HepG2 (cell line): ENCODE data around the gene SYS1. TPM values are rescaled to one million over a fixed set of nuclear protein-coding genes. Genes with fewer than 3 reads are reported as not detected.

ENCODE experiments used
- MYNN ChIP-seq: sonication (generic); formaldehyde crosslinking; IDR thresholded peaks from 2 replicates; pipeline ENCODE4 v1.4.0; 2020; ENCODE audit warnings: mild to moderate bottlenecking, low read depth, missing genetic modification reagents
- PHB2 ChIP-seq: fragments of 450-650 bp; IDR thresholded peaks from 2 replicates; pipeline ENCODE4 v1.6.1; 2018; ENCODE audit not compliant: partially characterized antibody
- THAP11 ChIP-seq: IDR thresholded peaks from 2 replicates; pipeline ENCODE4 v1.6.1; 2016; ENCODE audit warnings: missing biosample characterization, missing genetic modification reagents
- ZFP37 ChIP-seq: sonication (generic); formaldehyde crosslinking; IDR thresholded peaks from 2 replicates; pipeline ENCODE4 v1.4.0; 2020; ENCODE audit warnings: missing genetic modification reagents, borderline replicate concordance
- ZFP90 ChIP-seq: sonication (generic); formaldehyde crosslinking; IDR thresholded peaks from 2 replicates; pipeline ENCODE4 v1.8.0; 2022; ENCODE audit warnings: missing genetic modification reagents, mild to moderate bottlenecking, inconsistent platforms, borderline replicate concordance
- ZNF260 ChIP-seq: sonication (generic); formaldehyde crosslinking; IDR thresholded peaks from 2 replicates; pipeline ENCODE4 v1.4.0; 2020; ENCODE audit warnings: missing genetic modification reagents, low read depth, mild to moderate bottlenecking, borderline replicate concordance
- ZNF431 ChIP-seq: sonication (generic); formaldehyde crosslinking; IDR thresholded peaks from 2 replicates; pipeline ENCODE4 v1.9.0; 2022; ENCODE audit warnings: missing genetic modification reagents, low read depth, mild to moderate bottlenecking, borderline replicate concordance
- ZNF552 ChIP-seq: sonication (generic); formaldehyde crosslinking; IDR thresholded peaks from 2 replicates; pipeline ENCODE4 v1.9.0; 2022; ENCODE audit warnings: missing genetic modification reagents, mild to moderate bottlenecking, borderline replicate concordance
- ZNF569 ChIP-seq: sonication (generic); formaldehyde crosslinking; IDR thresholded peaks from 2 replicates; pipeline ENCODE4 v1.5.0; 2020; ENCODE audit warnings: mild to moderate bottlenecking, missing genetic modification reagents, moderate library complexity, borderline replicate concordance
- ZNF75D ChIP-seq: sonication (generic); formaldehyde crosslinking; IDR thresholded peaks from 2 replicates; pipeline ENCODE4 v1.8.1; 2023; ENCODE audit warnings: missing genetic modification reagents, mild to moderate bottlenecking, borderline replicate concordance
- ZSCAN9 ChIP-seq: IDR thresholded peaks from 2 replicates; pipeline ENCODE4 v1.6.1; 2016; ENCODE audit warnings: borderline replicate concordance
- polyA plus RNA-seq, 8 experiments: library from polyadenylated mRNA; depleted of rRNA in 3 of 8; stranded (reverse) in 7 of 8; unstranded in 1 of 8; fragments of >200 nt; fragmentation: Illumina TruSeq in 4 of 8; extraction: Trizol in 4 of 8; gene quantifications; 2 replicates each; pipeline versions ENCODE4 v1.2.1 to v1.2.3, GENCODE V29; 2011 to 2016; ENCODE audit warnings: low read depth in 4 of 8, missing spikeins in 1 of 8, mixed read lengths in 1 of 8; ENCODE audit not compliant: insufficient read depth in 1 of 8
- total RNA-seq, 5 experiments: library from RNA; depleted of rRNA; stranded (reverse); fragments of >200 nt; fragmentation: Illumina TruSeq; extraction: Trizol; gene quantifications; 2 replicates each; pipeline ENCODE4 v1.2.3, GENCODE V29; 2016; ENCODE audit warnings: low read depth in 1 of 5
- TF ChIP-seq, protein P1 (sequence below): sonication (generic); formaldehyde crosslinking; IDR thresholded peaks from 2 replicates; pipeline ENCODE4 v1.4.0; 2020; ENCODE audit warnings: mild to moderate bottlenecking, missing genetic modification reagents
- TF ChIP-seq, protein P2 (sequence below): sonication (generic); formaldehyde crosslinking; IDR thresholded peaks from 2 replicates; pipeline ENCODE4 v1.5.0; 2020; ENCODE audit warnings: missing genetic modification reagents, mild to moderate bottlenecking, borderline replicate concordance
- TF ChIP-seq, protein P3 (sequence below): sonication (generic); IDR thresholded peaks from 2 replicates; pipeline ENCODE4 v1.6.1; 2016; ENCODE audit warnings: low read depth, borderline replicate concordance

The SYS1 gene
- total and polyA plus RNA-seq, 2 of the 13 experiments (the other 11 are each of a cell fraction or from before 2014, with no cell fraction given), result 38.3 to 65.6 TPM

DNA sequence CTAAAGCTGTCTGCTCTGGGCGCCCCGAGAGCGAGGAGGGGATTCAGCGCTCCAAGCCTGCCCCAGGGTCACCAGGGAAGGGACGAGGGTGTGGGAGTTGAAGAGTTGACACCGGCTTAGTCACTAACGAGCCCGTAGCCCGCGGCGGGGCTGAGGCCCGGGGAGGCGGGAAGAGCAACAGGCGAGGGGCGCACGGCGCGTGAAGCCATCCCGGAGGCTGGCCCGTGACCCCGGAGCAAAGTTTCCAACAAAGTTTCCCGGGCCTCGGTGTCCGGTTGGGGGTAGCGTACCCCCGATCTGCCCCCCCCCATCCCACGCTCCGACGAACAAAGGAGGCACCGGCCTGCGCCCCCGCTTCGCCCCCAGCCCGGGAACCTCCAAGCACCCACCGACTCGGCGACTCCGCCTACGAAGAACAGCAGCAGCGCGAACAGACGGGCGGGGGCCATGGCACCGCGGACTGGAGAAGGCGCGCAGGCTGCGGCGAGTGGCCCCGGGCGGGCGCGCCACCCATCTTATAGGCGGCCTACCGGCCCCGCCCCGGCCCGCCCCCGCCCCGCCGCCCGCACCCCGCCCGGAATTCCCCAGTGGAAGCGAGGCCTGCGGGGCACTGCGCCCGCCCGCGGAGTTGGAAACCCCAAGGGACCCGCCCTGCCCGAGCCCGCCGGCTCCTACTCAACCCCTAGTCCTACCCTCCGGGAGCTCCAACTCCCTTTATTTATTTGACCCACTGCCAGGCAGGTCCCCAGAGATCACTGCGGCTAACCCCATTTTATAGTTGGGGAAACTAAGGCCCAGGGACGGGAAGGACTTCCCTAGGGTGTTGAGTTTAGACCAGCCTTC is 14.8 kb upstream of the SYS1 start, which contains the start of gene SDC4 (continued):
- TF ChIP-seq, protein P1, sequence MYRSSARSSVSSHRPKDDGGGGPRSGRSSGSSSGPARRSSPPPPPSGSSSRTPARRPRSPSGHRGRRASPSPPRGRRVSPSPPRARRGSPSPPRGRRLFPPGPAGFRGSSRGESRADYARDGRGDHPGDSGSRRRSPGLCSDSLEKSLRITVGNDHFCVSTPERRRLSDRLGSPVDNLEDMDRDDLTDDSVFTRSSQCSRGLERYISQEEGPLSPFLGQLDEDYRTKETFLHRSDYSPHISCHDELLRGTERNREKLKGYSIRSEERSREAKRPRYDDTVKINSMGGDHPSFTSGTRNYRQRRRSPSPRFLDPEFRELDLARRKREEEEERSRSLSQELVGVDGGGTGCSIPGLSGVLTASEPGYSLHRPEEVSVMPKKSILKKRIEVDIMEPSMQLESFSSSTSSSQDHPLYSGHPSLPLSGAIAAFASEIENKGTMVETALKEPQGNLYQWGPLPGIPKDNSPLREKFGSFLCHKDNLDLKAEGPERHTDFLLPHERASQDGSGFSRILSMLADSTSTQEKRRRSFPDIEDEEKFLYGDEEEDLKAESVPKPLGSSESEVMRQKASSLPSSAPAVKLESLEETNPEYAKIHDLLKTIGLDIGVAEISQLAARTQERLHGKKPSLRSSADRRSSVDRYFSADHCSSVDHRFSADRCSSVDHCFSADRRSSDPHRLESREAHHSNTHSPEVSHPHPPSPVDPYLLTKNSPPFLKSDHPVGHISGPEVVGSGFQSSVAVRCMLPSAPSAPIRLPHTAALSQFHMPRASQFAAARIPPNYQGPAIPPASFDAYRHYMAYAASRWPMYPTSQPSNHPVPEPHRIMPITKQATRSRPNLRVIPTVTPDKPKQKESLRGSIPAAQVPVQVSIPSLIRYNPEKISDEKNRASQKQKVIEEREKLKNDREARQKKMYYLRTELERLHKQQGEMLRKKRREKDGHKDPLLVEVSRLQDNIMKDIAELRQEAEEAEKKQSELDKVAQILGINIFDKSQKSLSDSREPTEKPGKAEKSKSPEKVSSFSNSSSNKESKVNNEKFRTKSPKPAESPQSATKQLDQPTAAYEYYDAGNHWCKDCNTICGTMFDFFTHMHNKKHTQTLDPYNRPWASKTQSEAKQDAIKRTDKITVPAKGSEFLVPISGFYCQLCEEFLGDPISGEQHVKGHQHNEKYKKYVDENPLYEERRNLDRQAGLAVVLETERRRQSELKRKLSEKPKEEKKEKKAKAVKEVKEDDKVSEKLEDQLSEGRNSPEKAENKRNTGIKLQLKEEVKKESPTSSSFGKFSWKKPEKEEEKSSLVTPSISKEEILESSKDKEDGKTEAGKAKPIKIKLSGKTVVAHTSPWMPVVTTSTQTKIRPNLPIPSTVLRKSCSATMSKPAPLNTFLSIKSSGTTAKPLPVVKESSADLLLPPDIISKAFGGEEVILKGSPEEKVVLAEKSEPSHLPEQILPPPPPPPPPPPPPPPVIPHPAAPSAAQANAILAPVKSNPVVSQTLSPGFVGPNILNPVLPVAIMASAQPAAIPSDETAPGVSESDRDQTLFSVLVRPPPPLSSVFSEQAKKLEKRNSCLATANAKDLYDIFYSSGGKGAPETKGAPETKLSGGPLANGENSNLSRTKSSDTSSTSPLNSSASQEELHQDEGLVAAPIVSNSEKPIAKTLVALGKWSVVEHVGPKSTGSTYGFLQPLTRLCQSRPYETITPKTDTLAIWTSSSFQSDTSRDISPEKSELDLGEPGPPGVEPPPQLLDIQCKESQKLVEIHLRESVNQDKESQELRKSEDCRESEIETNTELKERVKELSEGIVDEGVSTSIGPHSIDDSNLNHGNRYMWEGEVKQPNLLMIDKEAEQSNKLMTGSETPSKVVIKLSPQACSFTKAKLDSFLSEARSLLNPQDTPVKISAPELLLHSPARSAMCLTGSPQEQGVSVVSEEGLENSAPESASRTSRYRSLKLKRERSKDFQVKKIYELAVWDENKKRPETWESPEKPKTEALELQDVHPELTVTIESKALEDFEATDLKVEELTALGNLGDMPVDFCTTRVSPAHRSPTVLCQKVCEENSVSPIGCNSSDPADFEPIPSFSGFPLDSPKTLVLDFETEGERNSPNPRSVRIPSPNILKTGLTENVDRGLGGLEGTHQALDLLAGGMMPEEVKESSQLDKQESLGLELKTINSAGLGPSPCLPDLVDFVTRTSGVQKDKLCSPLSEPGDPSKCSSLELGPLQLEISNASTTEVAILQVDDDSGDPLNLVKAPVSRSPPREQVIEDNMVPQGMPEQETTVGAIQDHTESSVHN, result no peak
- TF ChIP-seq ZSCAN9 (CRISPR knock-in tag) (peak; percentile 39; the same call in 1 of the 2 replicates), PHB2 (no peak), ZNF260 (CRISPR knock-in tag) (no peak), ZNF431 (CRISPR knock-in tag) (no peak; the same call in 1 of the 2 replicates), ZFP37 (CRISPR knock-in tag) (peak; percentile 68; the same call in 1 of the 2 replicates), MYNN (CRISPR knock-in tag) (no peak; the same call in 1 of the 2 replicates), ZFP90 (peak; percentile 85; the same call in 1 of the 2 replicates), ZNF569 (CRISPR knock-in tag) (peak; percentile 51; the same call in 1 of the 2 replicates), THAP11 (CRISPR knock-in tag) (peak; percentile 45; the same call in 1 of the 2 replicates), ZNF75D (CRISPR knock-in tag) (no peak), ZNF552 (CRISPR knock-in tag) (0 out of 2 replicates have a peak, but pooled peaks have one; percentile 53)
- TF ChIP-seq, protein P2, sequence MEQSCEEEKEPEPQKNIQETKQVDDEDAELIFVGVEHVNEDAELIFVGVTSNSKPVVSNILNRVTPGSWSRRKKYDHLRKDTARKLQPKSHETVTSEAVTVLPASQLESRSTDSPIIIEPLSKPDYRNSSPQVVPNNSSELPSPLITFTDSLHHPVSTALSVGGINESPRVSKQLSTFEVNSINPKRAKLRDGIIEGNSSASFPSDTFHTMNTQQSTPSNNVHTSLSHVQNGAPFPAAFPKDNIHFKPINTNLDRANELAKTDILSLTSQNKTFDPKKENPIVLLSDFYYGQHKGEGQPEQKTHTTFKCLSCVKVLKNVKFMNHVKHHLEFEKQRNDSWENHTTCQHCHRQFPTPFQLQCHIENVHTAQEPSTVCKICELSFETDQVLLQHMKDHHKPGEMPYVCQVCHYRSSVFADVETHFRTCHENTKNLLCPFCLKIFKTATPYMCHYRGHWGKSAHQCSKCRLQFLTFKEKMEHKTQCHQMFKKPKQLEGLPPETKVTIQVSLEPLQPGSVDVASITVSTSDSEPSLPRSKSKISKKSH (CRISPR knock-in tag), result peak; percentile 67; the same call in 1 of the 2 replicates
- TF ChIP-seq, protein P3, sequence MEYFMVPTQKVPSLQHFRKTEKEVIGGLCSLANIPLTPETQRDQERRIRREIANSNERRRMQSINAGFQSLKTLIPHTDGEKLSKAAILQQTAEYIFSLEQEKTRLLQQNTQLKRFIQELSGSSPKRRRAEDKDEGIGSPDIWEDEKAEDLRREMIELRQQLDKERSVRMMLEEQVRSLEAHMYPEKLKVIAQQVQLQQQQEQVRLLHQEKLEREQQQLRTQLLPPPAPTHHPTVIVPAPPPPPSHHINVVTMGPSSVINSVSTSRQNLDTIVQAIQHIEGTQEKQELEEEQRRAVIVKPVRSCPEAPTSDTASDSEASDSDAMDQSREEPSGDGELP, result no peak
